DMS53 treated with DMSO at 0.1 percent for 48 hours (cell line): ENCODE data around the gene GSTM4.

Source experiments
- DNase-seq: peaks from one replicate; lab custom pipeline; 2025; ENCODE audit not compliant: unreplicated experiment; lab: John Stamatoyannopoulos, UW

GSTM4 gene

GRCh38 chr1:109624201-109625010 lies 31.5 kb upstream of the GSTM4 start:
- no peak for DNase-seq

DNA sequence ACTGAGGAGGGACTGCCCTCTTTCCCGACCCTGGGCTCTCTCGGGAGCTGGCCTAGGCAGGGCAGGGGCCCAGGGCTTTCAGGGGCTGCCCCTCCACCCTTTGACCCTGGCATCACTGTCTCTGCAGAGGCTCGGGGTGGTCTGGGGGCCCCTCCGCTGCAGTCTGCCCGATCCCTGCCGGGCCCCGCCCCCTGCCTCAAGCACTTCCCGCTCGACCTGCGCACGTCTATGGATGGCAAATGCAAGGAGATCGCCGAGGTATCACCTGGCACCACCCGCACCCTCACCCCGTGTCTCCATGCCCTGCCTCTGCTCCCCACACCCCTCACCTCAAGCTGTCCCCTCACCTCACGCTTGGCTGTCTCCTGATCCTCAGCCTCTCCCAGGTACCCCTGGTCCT lies 30.7 kb upstream of the GSTM4 start:
- DNase-seq, result no peak

- no peak for DNase-seq
Measured at GRCh38 chr1:109625601-109626560, 30.0 kb upstream of the GSTM4 start.

DNA sequence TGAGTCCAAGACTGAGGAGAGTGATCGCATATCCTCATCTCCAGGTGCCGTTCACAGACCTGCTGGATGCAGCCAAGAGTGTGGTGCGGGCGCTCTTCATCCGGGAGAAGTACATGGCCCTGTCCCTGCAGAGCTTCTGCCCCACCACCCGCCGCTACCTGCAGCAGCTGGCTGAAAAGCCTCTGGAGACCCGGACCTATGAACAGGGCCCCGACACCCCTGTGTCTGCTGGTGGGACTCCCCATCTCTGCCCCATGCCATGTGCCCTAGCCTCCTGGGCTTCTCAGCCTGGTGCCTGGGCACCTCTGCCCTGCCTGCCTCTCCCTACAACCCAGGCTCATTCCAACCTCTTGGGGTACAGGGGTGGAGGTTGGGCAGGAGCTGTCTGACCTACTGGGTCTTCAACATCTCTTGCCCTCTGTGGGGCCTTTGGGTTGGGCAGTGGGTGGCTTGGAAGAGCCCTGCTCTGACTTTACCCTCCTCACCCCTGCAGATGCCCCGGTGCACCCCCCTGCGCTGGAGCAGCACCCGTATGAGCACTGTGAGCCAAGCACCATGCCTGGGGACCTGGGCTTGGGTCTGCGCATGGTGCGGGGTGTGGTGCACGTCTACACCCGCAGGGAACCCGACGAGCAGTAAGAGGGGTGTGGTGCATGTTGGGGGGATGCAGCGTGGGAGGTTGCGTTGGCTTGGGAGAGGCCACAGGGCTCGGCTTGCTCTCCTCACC lies 29.1 kb upstream of the GSTM4 start:
- DNase-seq, result no peak

DNA sequence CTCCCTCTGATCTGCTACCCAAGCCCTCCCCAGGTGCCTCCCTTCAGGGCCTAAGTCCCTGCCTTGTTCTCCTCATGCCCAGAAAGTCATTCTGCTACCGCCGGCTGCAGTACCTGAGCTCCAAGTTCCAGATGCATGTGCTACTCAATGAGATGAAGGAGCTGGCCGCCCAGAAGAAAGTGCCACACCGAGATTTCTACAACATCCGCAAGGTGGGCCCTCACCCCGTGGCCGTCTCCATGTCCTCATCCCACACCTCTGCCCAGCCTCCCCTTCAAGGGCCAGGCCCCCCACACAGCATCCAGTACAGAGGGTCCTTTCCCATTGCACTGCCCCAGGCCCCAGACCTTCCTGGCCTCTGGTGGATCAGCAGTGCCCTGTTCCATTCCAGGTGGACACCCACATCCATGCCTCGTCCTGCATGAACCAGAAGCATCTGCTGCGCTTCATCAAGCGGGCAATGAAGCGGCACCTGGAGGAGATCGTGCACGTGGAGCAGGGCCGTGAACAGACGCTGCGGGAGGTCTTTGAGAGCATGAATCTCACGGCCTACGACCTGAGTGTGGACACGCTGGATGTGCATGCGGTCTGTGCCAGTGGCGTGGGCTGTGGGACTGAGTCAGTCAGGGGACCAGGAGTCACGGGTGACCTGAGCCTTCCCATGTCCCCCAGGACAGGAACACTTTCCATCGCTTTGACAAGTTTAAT lies 28.1 kb upstream of the GSTM4 start:
- no peak for DNase-seq

- DNase-seq, result no peak
Measured at GRCh38 chr1:109628540-109629321, 27.2 kb upstream of the GSTM4 start.

GRCh38 chr1:109629372-109630030 lies 26.4 kb upstream of the GSTM4 start:
- DNase-seq, result no peak

- no peak for DNase-seq
Measured at GRCh38 chr1:109630081-109630897, 25.6 kb upstream of the GSTM4 start.

DNA sequence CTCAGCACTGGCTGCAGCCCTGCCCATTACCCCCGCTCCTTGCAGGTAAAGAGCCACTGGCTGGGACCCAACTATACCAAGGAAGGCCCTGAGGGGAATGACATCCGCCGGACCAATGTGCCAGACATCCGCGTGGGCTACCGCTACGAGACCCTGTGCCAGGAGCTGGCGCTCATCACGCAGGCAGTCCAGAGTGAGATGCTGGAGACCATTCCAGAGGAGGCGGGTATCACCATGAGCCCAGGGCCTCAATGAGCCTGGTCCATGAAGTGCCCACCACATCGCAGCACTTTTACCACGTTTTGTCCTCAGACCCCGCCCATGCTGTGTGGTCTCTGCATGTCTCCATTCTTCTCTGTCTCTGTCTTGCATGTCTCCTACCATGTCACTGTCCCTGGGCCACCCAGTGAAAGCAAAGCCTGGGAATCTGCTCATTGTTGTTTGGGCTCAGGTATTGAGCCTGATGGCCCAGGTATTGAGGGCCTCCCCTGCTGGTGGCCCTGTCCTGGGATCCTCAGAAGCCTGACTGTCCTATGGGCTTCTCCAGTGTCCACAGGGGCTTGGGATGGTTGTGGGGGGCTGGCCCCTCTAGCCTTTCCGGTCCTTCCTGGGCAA lies 24.9 kb upstream of the GSTM4 start:
- no peak for DNase-seq

- no peak for DNase-seq
Measured at GRCh38 chr1:109631513-109632505, 24.1 kb upstream of the GSTM4 start.

DNA sequence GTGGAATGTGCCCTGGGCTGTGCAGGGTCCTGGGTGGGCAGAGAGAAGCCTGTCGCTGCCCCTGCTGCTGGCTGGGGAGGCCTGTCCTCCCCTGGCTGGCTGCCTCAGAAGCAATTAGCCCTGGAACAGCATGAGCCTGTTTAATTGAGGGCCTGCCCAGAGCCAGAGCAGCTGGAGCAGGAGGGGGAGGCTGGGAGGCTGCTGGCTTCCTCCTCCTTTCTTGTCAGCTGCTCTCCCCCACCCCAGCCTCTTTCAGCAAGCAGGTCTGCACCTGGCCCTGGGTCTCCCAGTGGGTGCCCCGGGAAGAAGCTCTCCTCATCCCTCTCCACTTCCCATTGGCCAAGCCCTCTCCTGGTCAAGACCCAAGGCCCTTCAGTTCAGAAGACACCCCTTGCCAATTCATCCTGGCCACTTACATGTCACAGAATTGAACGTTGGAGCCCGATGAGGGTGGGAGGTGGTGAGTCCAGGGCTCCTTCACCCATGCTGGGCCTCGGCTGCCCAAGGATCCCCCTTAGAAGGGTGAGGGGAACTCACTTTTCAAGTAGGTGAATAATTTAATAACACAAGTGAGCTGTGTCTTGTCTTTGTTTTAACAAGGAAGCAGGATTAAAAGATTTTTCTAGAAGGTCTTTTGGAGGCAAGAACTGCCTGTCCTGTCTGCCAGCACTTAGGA lies 23.1 kb upstream of the GSTM4 start:
- no peak for DNase-seq

- DNase-seq, result no peak
Measured at GRCh38 chr1:109634292-109634691, 21.6 kb upstream of the GSTM4 start.

DNA sequence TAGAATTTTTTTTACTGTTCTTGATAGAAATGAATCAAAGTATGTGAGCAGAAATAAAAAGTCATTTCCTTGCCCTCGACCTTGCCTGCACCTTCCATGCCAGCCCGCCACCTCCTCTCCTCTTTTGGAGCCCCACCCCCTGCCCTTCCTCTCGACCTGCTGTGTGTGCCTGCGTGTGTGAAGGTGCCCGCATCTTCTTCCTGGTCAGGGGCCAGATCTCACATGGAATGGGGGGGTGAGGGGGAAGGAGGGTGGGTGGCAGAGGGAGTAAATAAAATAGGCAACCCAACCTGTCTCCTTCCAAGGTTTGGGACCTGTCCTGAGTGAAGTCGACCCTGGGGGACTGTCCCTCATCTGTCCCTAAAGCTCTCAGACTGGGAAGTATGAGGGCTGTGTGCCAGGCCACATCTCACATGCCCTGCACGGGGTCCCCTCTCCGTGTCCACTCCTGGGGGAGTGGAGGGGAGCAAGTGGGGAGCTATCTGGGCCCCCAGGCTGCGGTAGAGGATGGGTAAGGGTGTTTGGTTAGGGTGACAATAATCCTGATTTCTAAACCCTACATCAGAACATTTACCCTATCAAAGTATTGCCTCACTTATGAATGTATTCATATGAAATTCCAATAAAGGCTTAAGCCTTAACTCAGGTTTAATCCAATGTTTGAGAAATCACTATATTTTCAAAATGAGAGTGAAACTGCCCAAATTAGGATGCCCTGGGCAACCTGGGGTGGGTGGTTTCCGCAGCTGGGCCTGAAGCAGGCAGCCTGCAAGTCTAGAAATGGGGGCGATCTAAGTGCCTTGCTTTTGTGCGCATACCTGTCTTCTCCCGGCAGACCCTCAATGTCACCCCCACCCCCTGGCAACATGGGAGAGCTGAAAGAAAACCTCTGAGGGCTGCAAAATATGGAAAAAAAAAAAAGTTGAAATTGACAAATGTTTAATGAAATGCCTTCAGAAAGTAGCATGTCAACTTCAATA lies 20.8 kb upstream of the GSTM4 start:
- no peak for DNase-seq

DNA sequence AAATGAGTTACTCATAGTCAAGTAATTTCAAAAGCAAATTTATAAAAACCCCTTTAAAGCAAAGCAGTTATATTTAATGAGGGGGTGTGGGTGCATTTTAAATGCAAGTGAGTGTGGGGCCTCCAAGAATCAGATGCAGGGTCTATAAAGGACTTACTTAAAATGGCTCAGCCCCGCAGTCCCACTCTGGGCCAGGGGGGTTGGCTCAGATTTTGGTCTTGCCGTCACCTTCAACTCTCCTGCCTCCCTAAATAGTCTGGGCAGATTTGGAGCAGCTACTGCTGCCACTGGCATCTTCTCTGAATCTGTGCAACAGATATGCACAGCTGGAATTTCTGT lies 20.1 kb upstream of the GSTM4 start:
- DNase-seq, result no peak

GRCh38 chr1:109636201-109636952 lies 19.5 kb upstream of the GSTM4 start:
- DNase-seq, result no peak
